CD4-positive, alpha-beta T cell treated with Interleukin-21 for 1 hour (primary cell): ENCODE measurements around the gene YTHDF1.
"Not testable (repeated sequence)": the region's sequence is repeated elsewhere in the genome, so short reads cannot be mapped to it uniquely, and the experiment has no call there.

Experiments
- DNase-seq: peaks from one replicate; pipeline ENCODE4 v3.0.0-alpha.2; 2020

YTHDF1 gene

DNA sequence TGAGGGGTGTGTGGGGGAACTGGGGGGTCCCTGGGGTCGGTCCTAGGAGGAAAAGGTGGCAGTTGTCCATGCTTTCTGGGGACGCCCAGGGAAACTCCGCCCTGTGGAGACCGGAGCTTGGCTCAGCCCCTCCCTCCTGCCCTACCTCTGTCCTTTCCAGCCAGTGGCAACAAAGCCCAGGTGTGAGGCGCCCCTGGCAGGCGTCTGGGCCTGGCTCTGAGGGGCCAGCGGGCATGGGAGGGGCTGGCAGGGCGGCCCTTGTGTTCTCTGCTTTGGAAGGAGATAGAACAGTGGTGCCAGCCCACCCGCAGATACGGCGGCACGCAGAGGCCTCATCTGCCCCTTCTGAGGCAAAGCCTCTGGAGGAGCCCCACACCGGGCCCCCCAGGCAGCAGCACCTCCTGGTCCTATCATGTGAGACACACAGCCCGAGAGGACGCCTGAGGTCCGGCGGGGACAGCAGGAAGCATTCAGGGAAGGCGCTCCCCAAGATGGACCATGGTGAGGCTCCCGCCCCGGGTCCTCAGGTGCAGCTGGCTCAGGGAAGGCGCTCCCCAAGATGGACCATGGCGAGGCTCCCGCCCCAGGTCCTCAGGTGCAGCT, 47.9 kb downstream of the YTHDF1 start:
- no peak for DNase-seq

DNA sequence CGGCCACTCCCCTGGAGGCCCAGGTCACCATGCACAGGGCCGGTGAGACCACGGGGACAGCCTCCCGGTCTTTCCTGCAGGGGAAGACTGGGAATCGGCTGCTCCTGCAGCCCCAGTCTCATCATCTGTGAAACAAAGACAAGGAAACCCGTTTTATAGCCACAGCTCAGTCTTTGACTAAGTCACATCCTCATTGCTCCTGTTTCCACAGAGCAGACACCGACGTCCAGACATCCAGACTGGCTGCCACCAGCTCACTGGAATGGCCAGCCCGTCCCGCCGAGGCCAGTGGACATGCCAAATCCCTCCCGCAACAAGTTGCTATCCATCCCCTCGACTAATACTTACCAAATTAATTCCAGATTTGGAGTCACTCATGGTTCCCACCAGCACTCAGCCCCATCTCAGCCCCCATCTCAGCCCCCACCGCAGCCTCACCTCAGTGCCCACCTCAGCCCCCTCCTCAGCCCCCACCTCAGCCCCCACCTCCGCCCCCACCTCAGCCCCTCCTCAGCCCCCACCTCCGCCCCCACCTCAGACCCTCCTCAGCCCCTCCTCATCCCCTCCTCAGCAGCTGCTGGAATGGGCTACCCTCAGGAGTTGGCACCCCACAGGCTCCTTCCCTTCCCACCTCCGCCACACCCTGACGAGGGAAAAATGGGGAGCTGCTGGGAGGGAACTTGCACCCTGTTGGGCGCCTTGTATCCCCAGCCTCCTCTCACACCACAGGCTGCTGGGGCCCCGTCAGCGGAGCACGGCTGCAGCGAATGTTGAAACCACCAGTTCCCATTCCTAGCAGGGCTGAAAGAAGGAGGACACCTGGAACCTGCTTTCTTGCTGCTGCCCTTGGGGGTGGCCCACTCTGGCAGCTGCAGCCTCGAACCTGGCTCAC, 48.7 kb downstream of the YTHDF1 start:
- DNase-seq: no peak

- no peak for DNase-seq
These were observed 49.5 kb downstream of the YTHDF1 start for GRCh38 chr20:63166193-63167020.

DNA sequence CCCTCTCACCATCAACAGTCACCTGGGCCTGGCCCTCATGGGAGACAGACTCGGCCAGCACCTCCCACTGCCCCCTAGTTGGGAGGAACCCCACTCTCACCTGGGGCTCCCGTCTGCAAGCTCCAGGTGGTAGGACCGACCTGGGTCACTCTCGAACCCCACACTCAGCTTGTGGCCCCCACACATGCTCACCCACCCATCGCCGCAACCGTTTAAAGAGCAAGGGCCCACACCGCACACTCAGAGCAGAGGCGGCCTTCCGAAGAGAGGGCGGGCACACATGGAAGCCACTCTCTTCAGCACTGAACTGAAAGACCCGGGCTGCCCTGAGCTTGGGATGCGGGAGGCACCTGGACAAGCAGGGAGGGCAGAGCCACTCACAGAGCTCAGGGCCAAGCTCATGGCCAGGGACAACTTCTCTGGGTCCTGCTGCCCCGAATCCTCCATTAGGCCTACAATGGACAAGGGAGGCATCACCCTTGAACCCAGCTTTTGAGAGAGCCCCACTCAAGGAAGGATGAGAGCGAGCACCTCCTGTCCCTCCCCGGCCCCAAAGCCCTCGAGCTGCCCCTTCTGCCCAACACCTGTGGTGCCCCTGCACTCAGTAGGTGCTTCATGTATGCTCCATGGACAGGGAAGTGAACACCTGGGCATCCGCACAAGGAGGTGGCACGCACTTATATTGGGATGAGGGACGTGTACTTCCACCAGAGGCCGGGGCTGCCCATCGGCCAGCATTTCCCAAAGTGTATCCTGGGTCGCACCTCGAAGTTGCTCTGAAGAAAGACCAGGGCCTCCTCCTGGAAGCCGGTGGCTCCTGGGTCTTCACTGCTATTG, 50.4 kb downstream of the YTHDF1 start:
- no peak for DNase-seq

DNA sequence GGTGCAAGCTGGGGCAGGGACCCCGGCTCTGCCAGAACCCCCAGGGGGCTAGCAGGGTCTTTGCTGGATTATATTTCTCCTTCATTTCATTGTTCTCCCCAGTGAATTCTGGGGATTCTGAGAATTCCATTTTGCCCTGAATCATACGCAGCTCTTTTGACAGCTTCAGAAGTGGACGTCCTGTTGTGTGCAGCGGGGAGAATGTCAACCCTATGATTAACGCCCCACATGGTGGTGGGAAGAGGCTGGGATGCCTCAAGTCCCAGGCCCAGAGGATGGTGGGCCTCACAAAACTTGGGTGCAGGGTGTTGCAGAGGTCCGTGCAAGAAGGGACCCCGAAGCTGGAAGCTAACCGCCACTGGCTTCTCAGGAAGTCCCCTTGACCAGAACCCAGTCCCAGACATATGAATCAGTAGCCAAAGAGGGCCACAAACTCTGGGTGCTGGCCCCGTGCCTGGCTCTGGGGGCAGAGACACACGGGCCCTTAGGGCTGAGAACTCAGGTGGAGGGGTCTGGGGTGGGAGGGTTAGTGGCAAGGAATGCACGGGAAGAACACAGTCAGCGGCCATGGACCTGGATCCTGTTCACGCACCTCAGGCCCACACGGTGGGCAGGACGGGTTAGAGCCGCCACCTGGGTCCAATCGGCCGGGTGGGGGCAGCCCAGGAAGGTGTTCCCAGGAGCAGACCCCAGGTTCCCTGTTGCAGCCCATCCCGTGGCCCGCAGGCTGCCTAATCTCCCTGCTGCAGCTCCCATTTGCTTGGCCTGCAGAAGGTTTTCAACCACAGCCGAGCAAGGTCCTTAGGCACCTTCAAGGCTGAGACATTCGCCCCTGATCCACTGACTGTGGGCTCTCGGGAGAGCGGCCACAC, 51.2 kb downstream of the YTHDF1 start:
- no peak for DNase-seq

- DNase-seq: no peak
These were observed 52.1 kb downstream of the YTHDF1 start for GRCh38 chr20:63163596-63164483.

GRCh38 chr20:63163171-63163570, 52.8 kb downstream of the YTHDF1 start:
- no peak for DNase-seq

DNA sequence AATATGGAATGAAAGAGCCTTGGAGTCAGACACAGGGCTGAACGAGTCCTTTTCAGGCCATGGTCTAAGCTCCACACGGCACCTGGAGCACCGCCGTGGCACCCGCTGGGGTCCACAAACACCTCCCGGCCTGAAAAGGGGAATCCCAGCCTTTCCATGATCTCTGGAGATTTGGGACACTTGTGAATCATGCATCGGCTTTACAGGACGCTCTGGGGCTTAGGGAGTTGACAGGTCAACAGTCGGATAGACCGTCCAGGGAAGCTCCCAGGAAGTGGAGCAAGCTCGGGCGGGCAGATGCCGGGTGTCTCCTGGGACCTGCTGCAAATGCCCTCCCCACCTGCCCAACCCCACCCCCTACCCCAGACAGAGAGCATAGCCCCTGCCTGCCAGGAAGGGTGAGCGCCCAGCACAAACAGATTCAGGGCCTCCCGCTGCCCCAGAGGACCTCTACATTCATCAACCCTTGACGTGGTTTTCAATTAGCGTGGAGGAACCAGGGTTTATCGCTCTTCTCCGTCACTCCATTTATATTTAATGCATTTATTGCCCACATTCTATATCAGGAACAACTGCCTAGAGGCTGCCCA, 53.6 kb downstream of the YTHDF1 start:
- DNase-seq: no peak

- DNase-seq: no peak
These were observed 54.7 kb downstream of the YTHDF1 start for GRCh38 chr20:63161176-63161651.

DNA sequence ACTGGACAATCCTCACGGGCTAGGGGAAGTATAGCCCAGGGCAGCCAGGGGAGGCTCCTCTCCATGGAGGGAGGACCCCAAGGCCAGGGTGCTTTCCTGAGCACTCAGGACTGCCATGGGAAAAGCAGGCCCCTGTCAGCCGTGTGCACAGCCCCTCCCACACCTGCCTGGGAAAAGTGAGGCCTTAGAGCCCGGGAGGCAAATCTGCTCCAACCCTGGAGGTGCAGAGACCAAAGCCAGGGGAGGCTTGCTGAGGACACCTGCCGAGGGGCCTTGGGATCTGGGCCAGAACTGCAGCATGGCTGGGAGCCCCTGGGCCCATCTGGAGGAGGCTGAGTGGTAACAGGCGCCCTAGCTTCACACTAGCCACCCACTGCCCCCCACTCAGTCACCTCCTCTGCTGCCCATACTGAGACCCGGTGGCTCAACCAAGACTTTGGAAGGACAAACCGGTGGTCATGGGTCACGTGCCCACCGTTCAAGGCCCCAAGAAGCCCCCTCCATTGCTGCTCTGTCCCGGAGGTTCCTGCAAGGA, 55.2 kb downstream of the YTHDF1 start:
- DNase-seq: no peak

DNA sequence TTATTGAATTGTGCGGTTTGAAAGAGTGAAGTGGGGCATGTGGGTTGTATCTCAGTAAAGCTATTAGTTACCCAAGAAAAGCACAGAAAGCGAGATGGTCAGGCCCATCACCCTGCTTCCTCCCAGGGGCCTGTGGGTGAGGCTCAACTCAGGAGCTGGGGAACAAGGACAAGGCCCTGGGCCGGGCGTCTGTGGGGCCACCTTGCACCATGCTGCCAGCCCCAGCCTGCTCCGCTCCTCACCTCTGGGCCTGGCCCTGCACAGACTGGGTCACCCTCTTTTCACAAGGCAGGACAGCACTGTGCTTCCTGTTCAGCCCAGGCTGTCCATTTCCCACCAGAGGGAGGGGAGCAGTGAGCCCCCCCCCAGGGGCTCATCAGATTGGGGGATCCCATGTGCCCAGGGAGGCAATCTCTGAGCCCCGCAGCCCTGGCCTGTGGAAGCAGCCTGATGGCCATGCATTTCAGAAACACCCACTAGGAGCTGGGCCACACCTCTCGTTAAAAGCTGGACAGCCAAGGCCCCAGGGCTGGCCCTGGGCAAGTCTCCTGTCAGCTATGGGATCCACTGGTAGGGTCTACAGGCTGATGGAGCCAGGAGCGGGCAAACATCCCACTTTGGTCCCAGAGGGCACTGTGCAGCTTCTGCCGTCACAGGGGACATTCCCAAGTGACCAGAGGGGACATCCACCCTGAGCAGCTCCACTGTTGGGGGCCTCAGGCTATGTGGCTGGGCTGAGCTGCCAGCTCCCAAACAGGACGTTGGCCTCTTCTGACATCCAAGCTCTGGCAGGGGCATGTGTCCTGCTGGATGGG, 55.9 kb downstream of the YTHDF1 start:
- no peak for DNase-seq

GRCh38 chr20:63159251-63159650, 56.7 kb downstream of the YTHDF1 start:
- DNase-seq: not testable (repeated sequence)

GRCh38 chr20:63158845-63159244, 57.1 kb downstream of the YTHDF1 start:
- no peak for DNase-seq

GRCh38 chr20:63158352-63158751, 57.6 kb downstream of the YTHDF1 start:
- no peak for DNase-seq

- DNase-seq: not testable (repeated sequence)
These were observed 58.5 kb downstream of the YTHDF1 start for GRCh38 chr20:63157431-63157830.

DNA sequence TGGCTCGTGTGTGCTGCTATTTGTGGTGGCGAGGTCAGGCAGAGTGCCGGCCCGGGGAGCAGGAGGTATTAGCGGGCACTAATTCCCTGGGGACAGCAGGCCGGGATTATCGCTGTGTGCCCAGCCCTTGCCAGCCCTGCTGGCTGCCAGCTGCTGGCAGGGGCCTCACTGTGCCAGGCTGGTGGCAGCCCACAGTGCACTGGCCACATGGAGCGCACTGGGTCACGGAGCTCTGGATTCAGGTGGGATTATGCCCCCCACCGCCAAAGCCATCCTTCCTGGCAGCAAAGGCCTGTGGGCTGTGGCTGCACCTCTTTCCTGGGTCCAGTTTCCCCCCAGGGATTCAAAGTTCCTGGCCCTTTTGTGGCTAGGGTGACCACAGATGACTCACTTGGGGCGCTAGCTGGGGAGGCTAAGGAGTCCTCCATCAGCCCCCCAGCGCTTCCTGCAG, 59.7 kb downstream of the YTHDF1 start:
- DNase-seq: no peak

GRCh38 chr20:63155266-63156165, 60.4 kb downstream of the YTHDF1 start:
- no peak for DNase-seq

DNA sequence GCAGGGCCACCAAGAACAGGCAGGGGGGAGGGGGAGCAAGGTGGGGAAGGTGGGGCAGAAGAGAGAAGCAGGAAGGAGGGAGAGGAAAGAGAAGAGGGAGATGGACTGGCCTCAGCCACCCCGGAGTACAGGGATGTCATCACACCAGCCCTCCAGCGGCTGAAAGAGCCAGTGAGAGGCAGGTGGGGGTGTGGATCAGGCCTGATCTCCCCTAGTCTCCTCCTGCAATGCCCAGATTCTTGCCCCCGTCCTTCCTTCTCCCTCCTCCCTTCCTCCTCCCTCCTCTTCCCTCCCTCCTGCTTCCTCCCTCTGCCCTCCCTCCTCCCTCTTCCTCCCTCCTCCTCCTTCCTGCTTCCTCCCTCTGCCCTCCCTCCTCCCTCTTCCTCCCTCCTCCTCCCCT, 61.5 kb downstream of the YTHDF1 start:
- DNase-seq: no peak
